Measurements from ENCODE around the gene ASB18.
A peak's percentile ranks its signal among the peaks of the same experiment; 100 is the strongest.

ASB18 gene

DNA sequence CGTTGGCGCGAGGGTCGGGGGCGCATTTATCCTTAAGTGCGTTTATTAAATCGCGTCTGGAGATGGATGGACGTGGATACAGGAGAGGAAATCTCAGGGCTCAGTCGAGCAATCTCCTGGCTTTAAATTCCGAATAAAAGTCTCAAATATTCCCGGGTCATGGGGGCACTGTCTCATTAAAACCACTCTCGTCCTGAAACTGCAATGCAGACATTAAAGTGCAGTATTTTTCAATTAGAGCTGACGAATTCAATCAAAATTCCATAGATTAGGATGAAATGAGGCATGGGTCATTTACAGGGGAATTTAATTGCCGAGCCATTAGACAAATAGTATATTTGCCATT is 85.3 kb downstream of the ASB18 start:
- ChIA-PET CTCF (interaction anchor here (1.0 to 8.2 kb wide), 2 partner anchors 392 to 399 kb away, joined by 4 to 146 read pairs; no protein-coding TSS in a partner anchor), POLR2A (interaction anchor here (0.5 to 1.1 kb wide), 2 partner anchors 11 to 1290 kb away, joined by 3 to 5 read pairs; partner anchors contain the start of gene GBX2)
- H3K9me3 ChIP-seq (ENCODE audit: control insufficient read depth, insufficient read depth, low read depth, low read length): no peaks in the 10 kb centered on the region
- peaks cover 6% of the 10 kb centered on the region for H3K4me1 ChIP-seq (ENCODE audit: control insufficient read depth, insufficient read depth, low read length)
- no peaks in the 10 kb centered on the region for H3K36me3 ChIP-seq (ENCODE audit: control insufficient read depth in 2 of 2, insufficient read depth in 1 of 2, low read length in 2 of 2)
- H3K4me3 ChIP-seq (ENCODE audit: low read depth, low read length): no peak overlapping the region
- no peak overlapping the region for H3K27ac ChIP-seq (ENCODE audit: extremely low read depth, low read depth, low read length)
- TF ChIP-seq OVOL3 (tag by site-specific recombination; IDR thresholded peaks at IDR 0.05): no peak
- no peak for TF ChIP-seq KLF16 (tag by site-specific recombination; IDR thresholded peaks at IDR 0.05)
- no peak for TF ChIP-seq ZBTB8A (tag by site-specific recombination; IDR thresholded peaks at IDR 0.05)
- no peak for TF ChIP-seq ZNF624 (tag by site-specific recombination; IDR thresholded peaks at IDR 0.05)
- TF ChIP-seq, protein P1, sequence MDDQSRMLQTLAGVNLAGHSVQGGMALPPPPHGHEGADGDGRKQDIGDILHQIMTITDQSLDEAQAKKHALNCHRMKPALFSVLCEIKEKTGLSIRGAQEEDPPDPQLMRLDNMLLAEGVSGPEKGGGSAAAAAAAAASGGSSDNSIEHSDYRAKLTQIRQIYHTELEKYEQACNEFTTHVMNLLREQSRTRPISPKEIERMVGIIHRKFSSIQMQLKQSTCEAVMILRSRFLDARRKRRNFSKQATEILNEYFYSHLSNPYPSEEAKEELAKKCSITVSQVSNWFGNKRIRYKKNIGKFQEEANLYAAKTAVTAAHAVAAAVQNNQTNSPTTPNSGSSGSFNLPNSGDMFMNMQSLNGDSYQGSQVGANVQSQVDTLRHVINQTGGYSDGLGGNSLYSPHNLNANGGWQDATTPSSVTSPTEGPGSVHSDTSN (CRISPR knock-in tag; IDR thresholded peaks at IDR 0.05): no peak
- no peak for TF ChIP-seq ZNF530 (tag by site-specific recombination; IDR thresholded peaks at IDR 0.05; ENCODE audit: low read depth)
- TF ChIP-seq ZFP69B (tag by site-specific recombination; IDR thresholded peaks at IDR 0.05): no peak
- TF ChIP-seq, protein P2, sequence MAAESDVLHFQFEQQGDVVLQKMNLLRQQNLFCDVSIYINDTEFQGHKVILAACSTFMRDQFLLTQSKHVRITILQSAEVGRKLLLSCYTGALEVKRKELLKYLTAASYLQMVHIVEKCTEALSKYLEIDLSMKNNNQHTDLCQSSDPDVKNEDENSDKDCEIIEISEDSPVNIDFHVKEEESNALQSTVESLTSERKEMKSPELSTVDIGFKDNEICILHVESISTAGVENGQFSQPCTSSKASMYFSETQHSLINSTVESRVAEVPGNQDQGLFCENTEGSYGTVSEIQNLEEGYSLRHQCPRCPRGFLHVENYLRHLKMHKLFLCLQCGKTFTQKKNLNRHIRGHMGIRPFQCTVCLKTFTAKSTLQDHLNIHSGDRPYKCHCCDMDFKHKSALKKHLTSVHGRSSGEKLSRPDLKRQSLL (tag by site-specific recombination; IDR thresholded peaks at IDR 0.05): no peak
- TF ChIP-seq ZNF830 (tag by site-specific recombination; IDR thresholded peaks at IDR 0.05; ENCODE audit: low read depth): no peak
- TF ChIP-seq, protein P3, sequence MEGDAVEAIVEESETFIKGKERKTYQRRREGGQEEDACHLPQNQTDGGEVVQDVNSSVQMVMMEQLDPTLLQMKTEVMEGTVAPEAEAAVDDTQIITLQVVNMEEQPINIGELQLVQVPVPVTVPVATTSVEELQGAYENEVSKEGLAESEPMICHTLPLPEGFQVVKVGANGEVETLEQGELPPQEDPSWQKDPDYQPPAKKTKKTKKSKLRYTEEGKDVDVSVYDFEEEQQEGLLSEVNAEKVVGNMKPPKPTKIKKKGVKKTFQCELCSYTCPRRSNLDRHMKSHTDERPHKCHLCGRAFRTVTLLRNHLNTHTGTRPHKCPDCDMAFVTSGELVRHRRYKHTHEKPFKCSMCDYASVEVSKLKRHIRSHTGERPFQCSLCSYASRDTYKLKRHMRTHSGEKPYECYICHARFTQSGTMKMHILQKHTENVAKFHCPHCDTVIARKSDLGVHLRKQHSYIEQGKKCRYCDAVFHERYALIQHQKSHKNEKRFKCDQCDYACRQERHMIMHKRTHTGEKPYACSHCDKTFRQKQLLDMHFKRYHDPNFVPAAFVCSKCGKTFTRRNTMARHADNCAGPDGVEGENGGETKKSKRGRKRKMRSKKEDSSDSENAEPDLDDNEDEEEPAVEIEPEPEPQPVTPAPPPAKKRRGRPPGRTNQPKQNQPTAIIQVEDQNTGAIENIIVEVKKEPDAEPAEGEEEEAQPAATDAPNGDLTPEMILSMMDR (tag by site-specific recombination; IDR thresholded peaks at IDR 0.05): no peak
- no peak for TF ChIP-seq ZNF654 (tag by site-specific recombination; IDR thresholded peaks at IDR 0.05; ENCODE audit: low read depth)
- no peak for TF ChIP-seq ZNF274 (IDR thresholded peaks at IDR 0.05; ENCODE audit: low read length)
- TF ChIP-seq ZNF274 (tag by site-specific recombination; IDR thresholded peaks at IDR 0.05; ENCODE audit: borderline replicate concordance): no peak
- no peak for TF ChIP-seq ZNF837 (tag by site-specific recombination; IDR thresholded peaks at IDR 0.05)
- no peak for TF ChIP-seq PRDM1 (tag by site-specific recombination; IDR thresholded peaks at IDR 0.05)

DNA sequence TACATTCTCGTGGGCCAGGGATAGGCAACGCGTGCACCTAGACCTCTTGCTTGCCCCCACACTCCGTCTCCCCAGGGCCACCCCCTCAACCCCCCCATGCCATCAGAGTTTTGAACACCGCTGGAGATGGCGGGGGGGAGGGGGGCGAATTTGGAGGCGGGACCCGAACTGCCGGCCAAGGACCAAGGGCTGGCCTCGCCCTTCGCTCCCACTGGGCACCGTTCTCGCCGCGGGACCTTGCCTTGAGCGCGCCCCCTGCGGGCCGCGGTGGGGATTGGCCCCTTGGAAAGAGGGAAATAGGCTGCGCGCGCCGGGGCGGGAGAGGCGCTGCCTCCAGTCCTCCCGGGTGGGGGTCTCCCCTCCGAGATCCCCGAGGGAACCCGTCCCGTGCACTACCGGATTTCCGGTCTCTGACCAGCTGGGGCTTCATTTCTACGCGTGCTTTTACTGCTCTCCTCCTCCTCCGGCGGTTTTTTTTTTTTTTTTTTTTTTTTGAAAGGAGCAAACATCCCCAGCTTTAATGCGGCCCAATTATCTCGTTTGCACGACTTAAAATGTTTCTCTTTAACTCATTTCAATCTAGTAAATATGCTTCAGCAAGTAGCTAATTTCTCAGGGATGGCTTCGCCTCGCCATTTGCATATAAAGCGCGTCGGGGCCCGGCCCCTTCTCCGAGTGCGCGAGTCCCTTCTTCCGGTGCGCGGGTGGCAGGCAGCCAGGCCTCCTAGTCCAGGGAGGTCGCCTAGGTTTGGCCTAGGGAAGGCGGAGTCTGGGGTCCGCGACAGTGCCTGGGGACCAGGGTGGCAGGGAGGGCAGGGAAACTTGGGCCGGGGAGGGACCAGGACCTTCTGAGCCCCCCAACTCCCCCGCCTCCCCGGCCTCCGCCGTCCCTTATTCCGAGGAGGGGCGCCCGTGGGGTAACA is 86.0 kb downstream of the ASB18 start:
- Histone ChIP-seq H3K9me3 (ENCODE audit: control insufficient read depth, insufficient read depth, low read depth, low read length) (no peaks in the 10 kb centered on the region), H3K36me3 (ENCODE audit: control insufficient read depth in 2 of 2, insufficient read depth in 1 of 2, low read length in 2 of 2) (no peaks in the 10 kb centered on the region), H3K4me3 (ENCODE audit: low read depth, low read length) (peak overlapping the region; percentile 17), H3K4me1 (ENCODE audit: control insufficient read depth, insufficient read depth, low read length) (peaks cover 6% of the 10 kb centered on the region), H3K27ac (ENCODE audit: extremely low read depth, low read depth, low read length) (no peak overlapping the region)
- ChIA-PET POLR2A (interaction anchor here (0.6 kb wide), 1 partner anchor 117 kb away, joined by 4 read pairs; no protein-coding TSS in a partner anchor), CTCF (interaction anchor here (0.6 to 8.2 kb wide), 13 partner anchors 9 to 398 kb away, joined by 3 to 146 read pairs (median 4); no protein-coding TSS in a partner anchor)
- TF ChIP-seq ZNF175 (tag by site-specific recombination; IDR thresholded peaks at IDR 0.05) (no peak), GLIS1 (tag by site-specific recombination; IDR thresholded peaks at IDR 0.05) (no peak), ZBTB8A (tag by site-specific recombination; IDR thresholded peaks at IDR 0.05) (no peak), ZNF792 (tag by site-specific recombination; IDR thresholded peaks at IDR 0.05) (no peak), YY1 (tag by site-specific recombination; IDR thresholded peaks at IDR 0.05) (no peak), ZFP3 (tag by site-specific recombination; IDR thresholded peaks at IDR 0.05; ENCODE audit: low read depth) (no peak), FEZF1 (tag by site-specific recombination; IDR thresholded peaks at IDR 0.05) (no peak), SP7 (tag by site-specific recombination; IDR thresholded peaks at IDR 0.05) (no peak), YY2 (tag by site-specific recombination; IDR thresholded peaks at IDR 0.05) (no peak), ZNF202 (tag by site-specific recombination; IDR thresholded peaks at IDR 0.05; ENCODE audit: borderline replicate concordance) (no peak), ZBTB7A (tag by site-specific recombination; IDR thresholded peaks at IDR 0.05; ENCODE audit: low read depth) (no peak), ZBTB20 (tag by site-specific recombination; IDR thresholded peaks at IDR 0.05) (no peak), SALL2 (tag by site-specific recombination; IDR thresholded peaks at IDR 0.05; ENCODE audit: borderline replicate concordance) (no peak), ZNF394 (tag by site-specific recombination; IDR thresholded peaks at IDR 0.05; ENCODE audit: borderline replicate concordance) (no peak)
- TF ChIP-seq, protein P4, sequence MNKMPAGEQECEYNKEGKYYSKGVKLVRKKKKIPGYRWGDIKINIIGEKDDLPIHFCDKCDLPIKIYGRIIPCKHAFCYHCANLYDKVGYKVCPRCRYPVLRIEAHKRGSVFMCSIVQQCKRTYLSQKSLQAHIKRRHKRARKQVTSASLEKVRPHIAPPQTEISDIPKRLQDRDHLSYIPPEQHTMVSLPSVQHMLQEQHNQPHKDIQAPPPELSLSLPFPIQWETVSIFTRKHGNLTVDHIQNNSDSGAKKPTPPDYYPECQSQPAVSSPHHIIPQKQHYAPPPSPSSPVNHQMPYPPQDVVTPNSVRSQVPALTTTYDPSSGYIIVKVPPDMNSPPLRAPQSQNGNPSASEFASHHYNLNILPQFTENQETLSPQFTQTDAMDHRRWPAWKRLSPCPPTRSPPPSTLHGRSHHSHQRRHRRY (tag by site-specific recombination; IDR thresholded peaks at IDR 0.05): no peak
